GM21619 (cell line): ENCODE results near the gene OR2L2.
"Not testable (repeated sequence)": the region's sequence is repeated elsewhere in the genome, so short reads cannot be mapped to it uniquely, and the experiment has no call there.

Experiments used
- ATAC-seq: cut with Tn5 transposase; IDR thresholded peaks from one replicate; pipeline ENCODE4 v1.9.1; 2021; ENCODE audit not compliant: unreplicated experiment

OR2L2 gene, protein sequence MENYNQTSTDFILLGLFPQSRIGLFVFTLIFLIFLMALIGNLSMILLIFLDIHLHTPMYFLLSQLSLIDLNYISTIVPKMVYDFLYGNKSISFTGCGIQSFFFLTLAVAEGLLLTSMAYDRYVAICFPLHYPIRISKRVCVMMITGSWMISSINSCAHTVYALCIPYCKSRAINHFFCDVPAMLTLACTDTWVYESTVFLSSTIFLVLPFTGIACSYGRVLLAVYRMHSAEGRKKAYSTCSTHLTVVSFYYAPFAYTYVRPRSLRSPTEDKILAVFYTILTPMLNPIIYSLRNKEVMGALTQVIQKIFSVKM

DNA sequence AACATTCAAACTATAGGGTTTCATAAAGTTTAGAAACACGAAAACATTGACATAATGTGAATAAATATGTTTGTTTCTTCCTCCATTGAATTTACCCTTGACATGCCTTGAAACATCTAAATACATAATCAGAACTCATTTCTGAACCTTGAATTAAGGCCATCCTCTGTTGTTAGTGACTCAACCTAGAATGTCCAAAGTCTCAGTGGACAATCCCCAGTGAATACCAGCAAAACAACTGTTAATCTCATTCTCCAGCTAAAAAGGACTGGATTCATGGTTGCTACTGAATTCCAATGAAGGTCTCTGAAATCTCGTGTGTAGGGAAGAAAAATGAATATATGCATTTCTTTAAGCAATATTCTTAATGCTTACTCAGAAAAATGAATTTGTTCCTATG lies at the start of gene OR2L2:
Gene OR2L2 (plus strand): TSS at position 301 of the 400 bp plus-strand sequence. CDS start 8,198 bp downstream, outside the sequence.
- ATAC-seq, result no peak

DNA sequence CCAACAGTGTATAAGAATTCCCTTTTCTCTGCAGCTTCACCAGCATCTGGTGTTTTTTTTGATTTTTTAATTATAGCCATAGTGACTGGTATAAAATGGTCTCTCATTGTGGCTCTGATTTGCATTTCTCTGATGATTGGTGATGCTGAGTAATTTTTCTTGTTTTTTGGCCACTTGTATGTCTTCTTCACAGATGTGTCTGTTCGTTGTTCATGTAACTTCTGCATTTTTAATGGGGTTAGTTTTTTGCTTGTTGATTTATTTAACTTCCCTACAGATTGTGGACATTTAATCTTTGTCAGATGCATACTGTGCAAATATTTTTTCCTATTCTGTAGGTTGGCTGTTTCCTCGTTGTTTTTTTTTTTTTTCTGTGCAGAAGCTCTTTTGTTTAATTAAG lies 36.9 kb upstream of the OR2L2 start:
- no peak for ATAC-seq

DNA sequence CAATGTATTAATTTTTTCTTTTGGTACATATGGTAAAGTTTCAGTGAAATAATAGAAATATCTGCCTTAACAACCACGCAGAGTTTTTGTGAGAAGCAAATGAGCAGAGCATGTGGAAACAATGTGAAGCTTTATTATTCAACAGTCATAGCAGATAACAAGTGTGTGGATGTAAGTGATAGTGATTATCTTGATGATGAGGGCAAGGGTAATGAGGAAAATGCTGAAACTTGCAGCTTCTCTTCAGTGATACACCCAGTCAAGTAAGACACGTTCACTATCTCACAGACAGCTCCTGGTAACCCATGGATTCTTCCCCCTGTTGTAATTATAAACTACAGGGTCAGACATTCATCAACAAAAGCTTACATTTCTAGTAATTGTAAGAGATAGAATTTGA lies 31.1 kb upstream of the OR2L2 start:
- no peak for ATAC-seq

DNA sequence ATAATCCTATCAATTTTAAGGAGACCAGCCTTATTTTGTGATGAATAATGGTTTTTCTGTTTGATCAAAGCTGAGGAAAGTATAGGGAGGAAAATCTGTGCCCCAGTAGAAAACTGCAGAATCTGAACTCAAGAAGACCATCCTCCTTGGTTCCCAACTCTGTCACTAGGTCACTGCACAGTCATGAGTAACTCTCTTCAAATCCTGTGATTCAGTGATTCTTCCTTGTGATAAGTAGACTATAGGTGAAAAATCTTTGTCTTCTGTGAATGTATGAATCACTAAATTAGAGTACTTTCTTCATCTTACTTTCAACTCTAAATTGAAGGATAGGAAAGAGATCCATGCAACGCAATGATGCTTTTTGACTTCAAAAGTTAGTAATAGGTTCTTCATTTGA lies 29.7 kb upstream of the OR2L2 start:
- ATAC-seq, result no peak

DNA sequence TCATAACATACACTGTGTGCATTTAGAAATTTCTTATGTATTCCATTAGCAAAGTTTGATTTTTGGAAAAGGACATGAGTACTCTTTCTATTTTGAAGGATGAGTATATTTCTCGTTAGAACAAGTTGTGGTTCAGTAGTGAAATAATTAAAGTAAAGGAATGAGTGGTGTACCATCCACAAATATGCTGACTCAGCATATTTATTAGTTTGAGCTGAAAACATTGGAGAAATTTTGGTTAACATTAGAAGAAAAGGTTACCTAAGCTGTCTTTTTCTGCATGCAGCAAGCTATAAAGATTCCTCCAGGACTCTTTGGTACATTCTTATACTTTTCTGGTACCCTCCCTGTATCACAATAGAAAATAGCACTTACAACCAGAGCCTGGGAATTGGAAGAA lies 22.1 kb upstream of the OR2L2 start:
- no peak for ATAC-seq

DNA sequence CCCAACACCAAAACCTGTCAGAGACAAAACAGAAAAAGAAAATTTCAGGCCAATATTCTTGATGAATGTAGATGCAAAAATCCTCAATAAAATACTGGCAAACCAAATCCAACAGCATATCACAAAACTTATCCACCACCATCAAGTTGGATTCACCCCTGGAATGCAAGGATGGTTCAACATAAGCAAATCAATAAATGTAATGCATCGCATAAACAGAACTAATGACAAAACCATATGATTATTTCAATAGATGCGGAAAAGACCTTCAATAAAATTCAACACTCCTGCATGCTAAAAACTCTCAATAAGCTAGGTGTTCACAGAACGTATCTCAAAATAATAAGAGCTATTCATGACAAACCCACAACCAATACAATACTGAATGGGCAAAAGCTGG lies 20.2 kb upstream of the OR2L2 start:
- ATAC-seq, result no peak

DNA sequence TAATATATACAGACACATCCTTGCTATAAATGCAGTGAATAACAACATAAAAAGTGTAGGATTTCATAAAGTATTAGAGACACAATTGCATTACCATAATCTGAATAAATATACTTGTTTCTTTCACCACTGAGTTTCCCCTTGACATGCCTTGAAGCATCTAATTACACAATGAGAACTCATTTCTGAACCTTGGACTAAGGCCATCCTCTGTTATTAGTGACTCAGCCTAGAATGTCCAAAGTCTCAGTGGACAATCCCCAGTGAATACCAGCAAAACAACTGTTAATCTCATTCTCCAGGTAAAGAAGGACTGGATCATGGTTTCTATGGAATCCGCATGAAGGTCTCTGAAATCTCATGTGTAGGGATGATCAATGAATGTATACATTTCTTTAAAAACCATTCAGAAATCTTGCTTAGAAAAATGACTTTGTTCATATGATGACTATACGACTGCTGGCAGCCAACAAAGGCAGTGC lies 16.6 kb upstream of the OR2L2 start, which contains the start of gene OR2L5:
Gene OR2L5 (plus strand): TSS at position 432 of the 482 bp plus-strand sequence. CDS start 8,288 bp downstream, outside the sequence.
- ATAC-seq, result no peak

DNA sequence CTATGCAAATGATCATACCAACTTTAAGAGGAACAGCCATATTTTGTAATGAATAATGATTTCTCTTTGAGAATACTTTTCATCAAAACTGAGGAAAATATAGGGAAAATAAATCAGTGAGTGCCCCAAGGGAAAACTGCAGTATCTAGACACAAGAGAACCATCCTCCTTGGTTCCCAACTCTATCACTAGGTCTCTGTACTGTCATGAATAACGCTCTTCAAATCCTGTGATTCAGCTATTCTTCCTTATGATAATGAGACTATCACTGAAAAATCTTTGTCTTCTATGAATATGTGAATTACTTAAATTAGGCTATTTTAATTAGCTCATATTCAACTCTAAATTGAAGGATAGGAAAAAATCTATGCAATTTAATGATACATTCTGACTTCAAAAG lies 14.1 kb upstream of the OR2L2 start:
- ATAC-seq, result no peak

DNA sequence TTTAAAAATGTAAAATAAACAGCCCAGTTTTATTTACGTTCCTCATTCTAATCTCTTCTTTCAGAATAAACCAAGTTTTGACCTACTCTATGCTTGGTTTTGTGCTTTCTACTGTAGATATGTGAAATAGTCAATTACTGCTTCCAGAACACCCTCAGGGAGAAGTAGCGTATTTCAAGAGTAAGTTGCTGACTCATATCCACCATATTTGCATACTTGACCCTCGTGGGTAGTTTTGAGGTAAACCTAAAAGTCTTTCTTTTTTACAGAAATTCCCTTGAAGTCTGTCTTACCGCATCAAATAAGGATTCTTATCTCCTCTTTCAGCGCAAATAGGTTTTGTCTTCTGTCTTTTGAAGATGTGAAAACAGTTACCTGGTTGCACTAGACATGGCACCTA lies 15.3 kb downstream of the OR2L2 start:
- ATAC-seq, result no peak

DNA sequence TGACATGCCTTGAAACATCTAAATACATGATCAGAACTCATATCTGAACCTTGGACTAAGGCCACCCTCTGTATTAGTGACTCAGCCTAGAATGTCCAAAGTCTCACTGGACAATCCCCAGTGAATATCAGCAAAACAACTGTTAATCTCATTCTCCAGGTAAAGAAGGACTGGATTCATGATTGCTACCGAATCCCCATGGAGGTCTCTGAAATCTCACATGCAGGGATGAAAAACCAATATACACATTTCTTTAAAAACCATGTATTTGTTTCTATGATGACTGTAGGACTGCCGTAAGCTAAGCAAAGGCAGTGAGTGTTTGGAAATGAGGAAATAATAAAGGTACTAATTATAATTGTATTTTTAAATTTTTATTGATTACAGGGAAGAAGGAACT lies 16.7 kb downstream of the OR2L2 start, which contains the start of gene OR2L3:
Gene OR2L3 (plus strand): TSS at position 301 of the 400 bp plus-strand sequence. CDS start 13,846 bp downstream, outside the sequence.
- no peak for ATAC-seq

DNA sequence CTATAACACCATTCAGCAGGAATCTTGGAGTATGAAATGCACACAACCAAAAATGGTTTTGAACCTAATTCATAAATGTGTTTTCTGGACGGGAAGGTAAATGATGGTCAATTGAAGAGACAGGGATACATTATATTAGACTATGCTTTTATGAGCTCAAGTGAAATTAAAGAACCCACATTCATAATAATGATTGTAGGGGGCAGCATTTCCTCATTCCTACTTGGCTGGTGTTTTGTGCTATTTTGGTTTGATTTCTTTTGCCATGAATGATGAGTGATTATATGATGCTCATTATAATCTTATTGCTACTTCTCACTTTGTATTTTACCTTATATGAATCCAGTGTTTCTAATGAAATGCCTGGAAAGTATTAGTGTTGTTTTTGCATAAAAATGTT lies 17.1 kb downstream of the OR2L2 start:
- ATAC-seq, result no peak

DNA sequence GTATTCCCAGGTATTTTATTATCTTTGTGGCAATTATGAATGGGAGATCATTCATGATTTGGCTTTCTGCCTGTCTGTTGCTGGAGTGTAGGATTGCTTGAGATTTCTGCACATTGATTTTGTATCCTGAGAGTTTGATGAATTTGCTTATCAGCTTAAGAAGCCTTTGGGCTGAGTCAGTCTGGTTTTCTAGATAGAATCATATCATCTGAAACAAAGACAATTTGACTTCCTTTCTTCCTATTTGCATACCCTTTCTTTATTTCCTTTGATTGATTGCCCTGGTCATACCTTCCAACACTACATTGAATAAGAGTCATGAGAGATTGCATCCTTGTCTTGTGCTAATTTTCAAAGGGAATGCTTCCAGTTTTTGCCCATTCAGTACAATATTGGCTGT lies 24.8 kb downstream of the OR2L2 start:
- ATAC-seq, result no peak

DNA sequence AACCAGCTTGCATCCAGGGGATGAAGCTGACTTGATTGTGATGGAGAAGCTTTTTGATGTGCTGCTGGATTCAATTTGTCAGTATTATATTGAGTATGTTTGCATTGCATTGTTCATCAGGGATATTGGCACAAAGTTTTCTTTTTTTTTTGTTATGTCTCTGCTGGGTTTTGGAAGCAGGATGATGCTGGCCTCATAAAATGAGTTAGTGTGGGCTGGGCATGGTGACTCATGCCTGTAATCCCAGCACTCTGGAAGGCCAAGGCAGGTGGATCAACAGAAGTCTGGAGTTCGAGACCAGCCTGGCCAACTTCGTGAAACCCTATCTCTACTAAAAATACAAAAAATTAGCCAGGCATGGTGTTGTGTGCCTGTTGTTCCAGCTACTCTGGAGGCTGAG lies 25.4 kb downstream of the OR2L2 start:
- ATAC-seq, result no peak

DNA sequence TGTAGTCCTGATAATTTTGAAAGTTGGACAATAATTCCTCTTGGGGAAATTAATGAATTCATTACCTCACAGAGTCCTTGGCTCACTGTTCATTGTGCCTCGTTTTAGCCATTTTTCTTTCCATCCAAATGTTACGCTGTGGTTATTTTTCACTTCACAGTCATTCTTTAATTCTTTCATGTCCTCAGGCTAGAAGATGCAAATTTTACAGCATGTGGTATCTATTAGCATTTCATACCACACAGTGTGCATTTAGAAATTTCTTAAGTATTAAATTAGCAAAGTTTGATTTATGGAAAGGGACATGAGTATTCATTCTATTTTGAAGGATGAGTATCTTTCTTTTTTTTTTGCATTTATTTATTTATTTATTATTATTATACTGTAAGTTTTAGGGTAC lies 35.2 kb downstream of the OR2L2 start:
- no peak for ATAC-seq

DNA sequence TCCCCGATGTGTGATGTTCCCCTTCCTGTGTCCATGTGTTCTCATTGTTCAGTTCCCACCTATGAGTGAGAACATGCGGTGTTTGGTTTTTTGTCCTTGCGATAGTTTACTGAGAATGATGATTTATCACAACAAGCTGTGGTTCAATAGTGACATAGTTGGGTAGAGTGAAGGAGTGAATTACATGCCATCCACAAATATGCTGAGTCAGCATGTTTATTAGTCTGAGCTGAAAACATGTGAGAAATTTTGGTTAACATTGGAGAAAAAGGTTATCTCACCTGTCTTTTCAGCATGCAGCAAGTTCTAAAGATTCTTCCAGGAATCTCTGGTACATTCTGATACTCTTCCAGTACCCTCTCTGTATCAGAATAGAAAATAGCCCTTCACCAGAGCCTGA lies 35.7 kb downstream of the OR2L2 start:
- ATAC-seq, result no peak

DNA sequence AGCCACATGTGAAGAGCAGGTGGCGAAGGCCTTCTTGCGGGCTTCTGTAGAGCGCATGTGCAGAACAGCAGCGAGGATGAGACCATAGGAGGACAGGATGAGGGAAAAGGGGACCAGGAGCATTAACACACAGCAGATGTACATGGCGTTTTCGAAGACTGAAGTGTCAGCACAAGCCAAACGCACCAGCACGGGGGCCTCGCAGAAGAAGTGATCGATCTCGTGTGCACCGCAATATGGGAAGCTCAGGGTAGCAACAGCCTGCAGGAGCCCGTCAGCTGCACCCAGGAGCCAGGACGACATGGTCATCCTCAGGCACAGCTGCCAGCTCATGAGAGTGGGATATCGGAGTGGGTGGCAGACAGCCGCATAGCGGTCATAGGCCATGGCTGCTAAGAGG lies 54.0 kb downstream of the OR2L2 start:
- ATAC-seq, result not testable (repeated sequence)
